A549 (cell line): Measurements from ENCODE around the gene CPNE4. TPM values are rescaled to one million over a fixed set of nuclear protein-coding genes. Genes with fewer than 3 reads are reported as not detected.

Experiments
- CTCF ChIP-seq: fragments of >200 bp; sonication (Bioruptor Twin); formaldehyde crosslinking; IDR thresholded peaks from 3 replicates; pipeline ENCODE4 v1.5.1; 2016
- EHF ChIP-seq: fragments of 250-450 bp; sonication (Bioruptor Pico); IDR thresholded peaks from 2 replicates; pipeline ENCODE4 v1.5.0; 2020; ENCODE audit warnings: mild to moderate bottlenecking
- EP300 ChIP-seq, 2 experiments: fragments of >200 bp; sonication (Bioruptor Twin); formaldehyde crosslinking; IDR thresholded peaks; 2 replicates in 1 of 2; 3 replicates in 1 of 2; pipeline ENCODE4 v1.6.1; 2016 to 2017
- ESRRA ChIP-seq: fragments of 150-350 bp; IDR thresholded peaks from 2 replicates; pipeline ENCODE4 v1.6.1; 2014; ENCODE audit warnings: mild to moderate bottlenecking, low read length, borderline replicate concordance
- FOXS1 ChIP-seq: fragments of 250-450 bp; sonication (Bioruptor Pico); IDR thresholded peaks from 2 replicates; pipeline ENCODE4 v1.5.0; 2020; ENCODE audit warnings: mild to moderate bottlenecking, moderate library complexity
- HOXB13 ChIP-seq: fragments of 250-450 bp; sonication (Bioruptor Pico); IDR thresholded peaks from 2 replicates; pipeline ENCODE4 v1.5.0; 2020; ENCODE audit warnings: low read depth, mild to moderate bottlenecking, moderate library complexity
- HOXB5 ChIP-seq: fragments of 250-450 bp; sonication (Bioruptor Pico); IDR thresholded peaks from 2 replicates; pipeline ENCODE4 v1.5.0; 2020; ENCODE audit warnings: mild to moderate bottlenecking, moderate library complexity
- JUNB ChIP-seq: fragments of >200 bp; sonication (Bioruptor Twin); formaldehyde crosslinking; IDR thresholded peaks from 2 replicates; pipeline ENCODE4 v1.6.1; 2016
- KDM1A ChIP-seq: fragments of 200-600 bp; sonication (generic); IDR thresholded peaks from 2 replicates; pipeline ENCODE4 v1.6.1; 2016; ENCODE audit warnings: low read depth, mild to moderate bottlenecking
- KDM5A ChIP-seq: fragments of 200-600 bp; sonication (generic); IDR thresholded peaks from 2 replicates; pipeline ENCODE4 v1.6.1; 2016; ENCODE audit warnings: antibody characterized with exemption, mild to moderate bottlenecking
- MAZ ChIP-seq: fragments of 150-350 bp; IDR thresholded peaks from 2 replicates; pipeline ENCODE4 v1.6.1; 2014; ENCODE audit warnings: antibody characterized with exemption, low read depth, low read length, borderline replicate concordance
- MYC ChIP-seq: IDR thresholded peaks from 2 replicates; pipeline ENCODE4 v1.6.1; 2012; ENCODE audit warnings: mild to moderate bottlenecking, inconsistent platforms, low read length, improper control_type of control experiment, borderline replicate concordance
- PBX3 ChIP-seq: IDR thresholded peaks from 2 replicates; pipeline ENCODE4 v1.6.1; 2012
- REST ChIP-seq: fragments of 200-600 bp; sonication (generic); IDR thresholded peaks from 2 replicates; pipeline ENCODE4 v1.6.1; 2016; ENCODE audit warnings: antibody characterized with exemption, mild to moderate bottlenecking, moderate library complexity
- SREBF2 ChIP-seq: fragments of 450-650 bp; IDR thresholded peaks from 2 replicates; pipeline ENCODE4 v1.6.1; 2014; ENCODE audit warnings: mild to moderate bottlenecking, moderate library complexity
- ZC3H11A ChIP-seq: fragments of 450-650 bp; IDR thresholded peaks from 2 replicates; pipeline ENCODE4 v1.6.1; 2014; ENCODE audit warnings: antibody characterized with exemption, mild to moderate bottlenecking
- ZSCAN20 ChIP-seq: fragments of 250-450 bp; sonication (Bioruptor Pico); IDR thresholded peaks from 2 replicates; pipeline ENCODE4 v1.8.0; 2022; ENCODE audit warnings: mild to moderate bottlenecking, moderate library complexity
- polyA plus RNA-seq, 4 experiments: library from polyadenylated mRNA; depleted of rRNA in 3 of 4; stranded (reverse); fragments of >200 nt; fragmentation: RNase III in 1 of 4; extraction: RNeasy Plus Mini Kit Qiagen cat#74134 plus additional on column Dnase treatment in 1 of 4; gene quantifications; 2 replicates in 3 of 4; 3 replicates in 1 of 4; pipeline ENCODE4 v1.2.3, GENCODE V29; 2011 to 2017
- TF ChIP-seq, protein P1 (sequence below): IDR thresholded peaks from 2 replicates; pipeline ENCODE4 v1.6.1; 2012
- TF ChIP-seq, protein P2 (sequence below): fragments of 150-350 bp; IDR thresholded peaks from 2 replicates; pipeline ENCODE4 v1.6.1; 2014; ENCODE audit warnings: low read depth, mild to moderate bottlenecking, low read length
- TF ChIP-seq, protein P3 (sequence below): fragments of 250-450 bp; sonication (Bioruptor Pico); IDR thresholded peaks from 2 replicates; pipeline ENCODE4 v1.5.0; 2021; ENCODE audit warnings: mild to moderate bottlenecking, moderate library complexity, borderline replicate concordance

Gene CPNE4
- polyA plus RNA-seq, 2 of the 4 experiments (the other 2 are of a cell fraction), result 3.6 to 8.7 TPM

- TF ChIP-seq, protein P1, sequence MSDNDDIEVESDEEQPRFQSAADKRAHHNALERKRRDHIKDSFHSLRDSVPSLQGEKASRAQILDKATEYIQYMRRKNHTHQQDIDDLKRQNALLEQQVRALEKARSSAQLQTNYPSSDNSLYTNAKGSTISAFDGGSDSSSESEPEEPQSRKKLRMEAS, result peak; percentile 68
- TF ChIP-seq ESRRA (no peak), HOXB5 (CRISPR knock-in tag) (no peak), ZC3H11A (no peak), CTCF (no peak), JUNB (peak; percentile 82), SREBF2 (no peak), MYC (no peak), KDM1A (no peak), REST (no peak), MAZ (no peak), KDM5A (no peak), EHF (CRISPR knock-in tag) (no peak), FOXS1 (CRISPR knock-in tag) (no peak), EP300 (IDR thresholded peaks at IDR 0.05) (peak; percentile 17 to 46; a peak in 1 of 5 replicates), PBX3 (no peak), HOXB13 (CRISPR knock-in tag) (no peak), ZSCAN20 (CRISPR knock-in tag) (no peak)
- TF ChIP-seq, protein P2, sequence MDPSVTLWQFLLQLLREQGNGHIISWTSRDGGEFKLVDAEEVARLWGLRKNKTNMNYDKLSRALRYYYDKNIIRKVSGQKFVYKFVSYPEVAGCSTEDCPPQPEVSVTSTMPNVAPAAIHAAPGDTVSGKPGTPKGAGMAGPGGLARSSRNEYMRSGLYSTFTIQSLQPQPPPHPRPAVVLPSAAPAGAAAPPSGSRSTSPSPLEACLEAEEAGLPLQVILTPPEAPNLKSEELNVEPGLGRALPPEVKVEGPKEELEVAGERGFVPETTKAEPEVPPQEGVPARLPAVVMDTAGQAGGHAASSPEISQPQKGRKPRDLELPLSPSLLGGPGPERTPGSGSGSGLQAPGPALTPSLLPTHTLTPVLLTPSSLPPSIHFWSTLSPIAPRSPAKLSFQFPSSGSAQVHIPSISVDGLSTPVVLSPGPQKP, result no peak
- TF ChIP-seq, protein P3, sequence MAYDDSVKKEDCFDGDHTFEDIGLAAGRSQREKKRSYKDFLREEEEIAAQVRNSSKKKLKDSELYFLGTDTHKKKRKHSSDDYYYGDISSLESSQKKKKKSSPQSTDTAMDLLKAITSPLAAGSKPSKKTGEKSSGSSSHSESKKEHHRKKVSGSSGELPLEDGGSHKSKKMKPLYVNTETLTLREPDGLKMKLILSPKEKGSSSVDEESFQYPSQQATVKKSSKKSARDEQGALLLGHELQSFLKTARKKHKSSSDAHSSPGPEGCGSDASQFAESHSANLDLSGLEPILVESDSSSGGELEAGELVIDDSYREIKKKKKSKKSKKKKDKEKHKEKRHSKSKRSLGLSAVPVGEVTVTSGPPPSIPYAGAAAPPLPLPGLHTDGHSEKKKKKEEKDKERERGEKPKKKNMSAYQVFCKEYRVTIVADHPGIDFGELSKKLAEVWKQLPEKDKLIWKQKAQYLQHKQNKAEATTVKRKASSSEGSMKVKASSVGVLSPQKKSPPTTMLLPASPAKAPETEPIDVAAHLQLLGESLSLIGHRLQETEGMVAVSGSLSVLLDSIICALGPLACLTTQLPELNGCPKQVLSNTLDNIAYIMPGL (CRISPR knock-in tag), result no peak
- TF ChIP-seq, all 56 proteins: peak for 9
These were observed 130.8 kb downstream of the CPNE4 start (continued) for GRCh38 chr3:131903988-131904415.
